Head of caudate nucleus (tissue), 42 donors: ENCODE data around the gene ZNF688.
A peak's percentile ranks its signal among the peaks of the same experiment; 100 is the strongest.
"Not testable (repeated sequence)": the region's sequence is repeated elsewhere in the genome, so short reads cannot be mapped to it uniquely, and the experiment has no call there.

Source experiments
- DNase-seq, 42 donors: peaks; one replicate each; pipeline versions ENCODE4 v3.0.0 to v3.0.0-alpha.2; 2020 to 2021; ENCODE audit warnings: mixed read lengths in 7 of 42
- intact Hi-C: fragments of 100-400 bp; cut with DNase I; formaldehyde crosslinking; loops from one replicate; pipeline ENCODE4 v1.15.0; 2022

The ZNF688 gene

GRCh38 chr16:30590869-30591268 lies 19.4 kb upstream of the ZNF688 start:
- DNase-seq, intact Hi-C loops: not testable (repeated sequence)

- DNase-seq, intact Hi-C loops: not testable (repeated sequence)
These were observed 18.1 kb upstream of the ZNF688 start for GRCh38 chr16:30589582-30589981.

GRCh38 chr16:30588651-30589050 lies 17.1 kb upstream of the ZNF688 start:
- no peak for DNase-seq
- intact Hi-C loops: no loop called here

- intact Hi-C loops: no loop called here
- DNase-seq: peak; percentile 90 to 99 (median 97)
These were observed 14.1 kb upstream of the ZNF688 start, which contains the start of gene ZNF785 for GRCh38 chr16:30585400-30586191. TSS of gene ZNF785 (minus strand) at chr16:30585697. CDS start at chr16:30585611, 86 bp downstream.

- intact Hi-C loops: no loop called here
- DNase-seq: peak in 20 of 42 donors; percentile 9 to 70 (median 43)
These were observed 13.5 kb upstream of the ZNF688 start for GRCh38 chr16:30585022-30585399.

- DNase-seq: no peak
- intact Hi-C loops: no loop called here
These were observed 11.3 kb upstream of the ZNF688 start for GRCh38 chr16:30582611-30583340.

- no peak for DNase-seq
- intact Hi-C loops: no loop called here
These were observed 9.9 kb upstream of the ZNF688 start for GRCh38 chr16:30581457-30581856.

- intact Hi-C loops: loop anchor here (5.0 kb wide), 1 partner anchor 37 kb away; no protein-coding TSS in a partner anchor
These were observed 3.2 kb upstream of the ZNF688 start for GRCh38 chr16:30574678-30575077.

GRCh38 chr16:30570636-30571444 lies 674 bp downstream of the ZNF688 start:
- DNase-seq: peak in 39 of 42 donors; percentile 15 to 68 (median 50)
- intact Hi-C loops: loop anchor here (5.0 kb wide), 1 partner anchor 34 kb away; no protein-coding TSS in a partner anchor

More at GRCh38 chr16:30574678-30575077, 3.2 kb upstream of the ZNF688 start:
- no peak for DNase-seq

GRCh38 chr16:30569746-30570635 lies 1.5 kb downstream of the ZNF688 start:
- DNase-seq: no peak
- intact Hi-C loops: loop anchor here (5.0 kb wide), 1 partner anchor 33 kb away; no protein-coding TSS in a partner anchor

GRCh38 chr16:30569281-30569680 lies 2.2 kb downstream of the ZNF688 start:
- no peak for DNase-seq
- intact Hi-C loops: no loop called here

GRCh38 chr16:30567991-30568638 lies 3.4 kb downstream of the ZNF688 start:
- no peak for DNase-seq
- intact Hi-C loops: no loop called here

- DNase-seq: peak in 36 of 42 donors; percentile 31 to 84 (median 56)
- intact Hi-C loops: no loop called here
These were observed 4.1 kb downstream of the ZNF688 start for GRCh38 chr16:30567160-30567990.

GRCh38 chr16:30566531-30566930 lies 5.0 kb downstream of the ZNF688 start:
- intact Hi-C loops: no loop called here
- DNase-seq: no peak

- intact Hi-C loops: no loop called here
These were observed 5.5 kb downstream of the ZNF688 start for GRCh38 chr16:30565984-30566383.

GRCh38 chr16:30565526-30565925 lies 6.0 kb downstream of the ZNF688 start:
- intact Hi-C loops: no loop called here
- no peak for DNase-seq

More at GRCh38 chr16:30565984-30566383, 5.5 kb downstream of the ZNF688 start:
- no peak for DNase-seq

- intact Hi-C loops: no loop called here
- DNase-seq: no peak
These were observed 9.5 kb downstream of the ZNF688 start for GRCh38 chr16:30562021-30562420.
